NT2/D1 (cell line): ENCODE measurements around the gene CCDC93.

Source experiments
- SUZ12 ChIP-seq: IDR thresholded peaks from 2 replicates; pipeline ENCODE4 v1.6.1; 2011; ENCODE audit not compliant: insufficient read length, insufficient read depth; ENCODE audit errors: extremely low read depth
- YY1 ChIP-seq: IDR thresholded peaks from 2 replicates; pipeline ENCODE4 v1.6.1; 2011; ENCODE audit not compliant: insufficient read length, insufficient read depth
- ZNF274 ChIP-seq: IDR thresholded peaks from 2 replicates; pipeline ENCODE4 v1.6.1; 2011; ENCODE audit warnings: mild to moderate bottlenecking, low read depth, low read length

- TF ChIP-seq SUZ12 (no peak), YY1 (no peak), ZNF274 (no peak)
These were observed 128.6 kb downstream of the CCDC93 start for GRCh38 chr2:117885308-117885707.
